ENCODE measurements around the gene KRT14. TPM values are rescaled to one million over a fixed set of nuclear protein-coding genes. Genes with fewer than 3 reads are reported as not detected.
A peak's percentile ranks its signal among the peaks of the same experiment; 100 is the strongest.
"Not testable (repeated sequence)": the region's sequence is repeated elsewhere in the genome, so short reads cannot be mapped to it uniquely, and the experiment has no call there.

Gene KRT14
- total RNA-seq, 3 donors from 2014 or later, result 0.67 TPM; not detected in 2

DNA sequence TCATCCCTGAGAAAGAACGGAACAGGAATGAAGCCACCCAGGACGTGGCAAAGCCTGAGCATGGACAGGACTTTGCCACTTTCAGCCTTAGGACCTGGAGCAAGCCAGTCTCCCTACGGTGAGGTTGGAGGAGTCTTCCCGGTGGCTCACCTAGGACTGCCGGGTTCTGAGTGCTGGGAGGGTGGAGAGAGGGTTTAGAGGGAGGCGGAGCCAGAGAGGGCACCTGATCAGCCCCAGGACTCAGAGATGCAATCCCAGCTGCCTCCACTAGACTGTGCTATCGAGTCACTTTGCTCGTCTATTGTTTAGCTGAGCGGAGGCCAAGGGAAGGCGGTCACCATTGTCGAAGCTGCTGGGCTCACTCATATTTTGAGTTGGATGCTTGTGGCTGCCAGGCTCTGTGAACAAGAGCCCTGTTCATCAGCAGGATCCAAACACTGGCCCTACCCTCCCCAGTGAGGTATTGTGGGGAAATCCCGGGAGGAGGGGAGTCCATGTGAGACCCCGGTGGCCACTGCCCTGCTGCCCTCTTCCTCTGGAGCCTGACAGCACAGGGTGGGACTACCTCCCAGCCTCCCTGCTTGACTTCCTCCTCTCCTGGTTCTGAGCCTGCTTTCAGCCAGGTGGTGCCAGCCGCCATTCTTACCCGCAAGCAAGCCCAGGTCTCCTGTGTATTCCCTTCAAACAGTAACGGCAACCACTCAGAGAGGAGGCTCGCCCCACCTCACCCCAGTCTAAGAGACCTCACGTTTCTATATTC is 7.0 kb downstream of the KRT14 start:
- peak; percentile 76 for TF ChIP-seq CTCF (IDR thresholded peaks at IDR 0.05)
- H3K36me3 ChIP-seq (ENCODE audit: low read depth), result no peaks in the 10 kb centered on the region
- peak; percentile 77 to 94 (median 90) for DNase-seq
- peak; percentile 98 for ATAC-seq
- H3K4me1 ChIP-seq (ENCODE audit: low read depth), result no peaks in the 10 kb centered on the region
- intact Hi-C loops (cut with DNase I, micrococcal nuclease), result no loop called here
- H3K4me3 ChIP-seq, result no peak overlapping the region
- H3K9me3 ChIP-seq, result no peaks in the 10 kb centered on the region

GRCh38 chr17:41578971-41579370 is 7.7 kb downstream of the KRT14 start:
- Histone ChIP-seq H3K36me3 (ENCODE audit: low read depth) (no peaks in the 10 kb centered on the region), H3K9me3 (no peaks in the 10 kb centered on the region), H3K4me3 (no peak overlapping the region), H3K4me1 (ENCODE audit: low read depth) (no peaks in the 10 kb centered on the region)
- intact Hi-C loops (cut with DNase I, micrococcal nuclease), result no loop called here
- no peak for TF ChIP-seq CTCF (IDR thresholded peaks at IDR 0.05)
- no peak for ATAC-seq
- DNase-seq, result no peak

- H3K9me3 ChIP-seq, result no peaks in the 10 kb centered on the region
- intact Hi-C loops (cut with DNase I, micrococcal nuclease), result no loop called here
- no peaks in the 10 kb centered on the region for H3K36me3 ChIP-seq (ENCODE audit: low read depth)
- H3K4me1 ChIP-seq (ENCODE audit: low read depth), result no peaks in the 10 kb centered on the region
- ATAC-seq (no peak), DNase-seq (no peak)
- H3K4me3 ChIP-seq, result no peak overlapping the region
- no peak for TF ChIP-seq CTCF (IDR thresholded peaks at IDR 0.05)
Measured at GRCh38 chr17:41578538-41578937, 8.2 kb downstream of the KRT14 start.

GRCh38 chr17:41576740-41577139 is 10.0 kb downstream of the KRT14 start:
- H3K4me3 ChIP-seq; H3K9me3 ChIP-seq; H3K4me1 ChIP-seq (ENCODE audit: low read depth); H3K36me3 ChIP-seq (ENCODE audit: low read depth); DNase-seq; intact Hi-C loops (cut with DNase I, micrococcal nuclease): not testable (repeated sequence)
- ATAC-seq, result peak; percentile 57

- no peak overlapping the region for H3K4me3 ChIP-seq
- H3K4me1 ChIP-seq (ENCODE audit: low read depth), result no peaks in the 10 kb centered on the region
- no peak for DNase-seq
- H3K9me3 ChIP-seq, result no peaks in the 10 kb centered on the region
- no peaks in the 10 kb centered on the region for H3K36me3 ChIP-seq (ENCODE audit: low read depth)
- no peak for ATAC-seq
- TF ChIP-seq CTCF (IDR thresholded peaks at IDR 0.05), result no peak
- intact Hi-C loops (cut with DNase I, micrococcal nuclease), result no loop called here
Measured at GRCh38 chr17:41575336-41575735, 11.4 kb downstream of the KRT14 start.

DNA sequence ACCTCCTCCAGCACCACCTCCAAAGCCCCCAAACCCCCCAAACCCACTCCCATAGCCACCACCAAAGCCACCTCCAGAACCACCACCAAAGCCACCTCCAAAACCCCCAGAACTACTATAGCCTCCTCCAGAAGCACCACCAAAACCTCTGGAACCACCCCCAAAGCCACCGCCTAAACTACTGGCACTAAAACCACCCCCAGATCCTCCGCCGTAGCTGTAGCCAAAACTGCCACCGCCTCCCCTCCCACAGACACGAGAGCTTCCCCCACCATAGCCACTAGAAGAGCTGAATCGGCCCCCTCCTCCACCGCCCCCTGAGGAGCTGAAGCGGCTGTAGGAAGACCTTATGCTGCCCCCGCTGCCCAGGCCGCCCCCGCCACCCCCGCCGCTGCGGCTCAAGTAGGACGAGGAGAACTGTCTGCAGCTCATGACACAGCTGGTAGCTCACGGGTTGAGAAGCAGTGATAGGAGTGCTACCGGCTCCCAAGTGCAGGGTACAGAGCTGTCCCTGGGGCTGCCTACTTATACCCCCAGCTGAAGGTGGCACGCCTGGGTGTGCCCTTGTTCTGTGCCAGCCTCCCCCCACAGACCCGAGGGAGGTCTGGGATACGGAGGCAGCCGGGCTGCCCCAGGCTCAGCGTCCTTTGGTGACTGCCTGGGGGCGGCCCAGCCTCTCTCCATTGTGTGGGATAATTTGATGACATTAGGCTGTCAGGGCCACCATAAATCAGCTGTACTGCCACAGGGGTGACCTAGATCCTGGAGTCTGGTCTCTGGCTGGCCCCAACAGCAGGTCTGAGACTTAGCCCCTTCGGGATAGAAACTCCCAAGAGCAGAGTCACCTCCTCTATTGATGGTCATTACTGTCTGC is 14.9 kb downstream of the KRT14 start, which contains the start of gene KRT9:
Gene KRT9 (minus strand): TSS at position 499 of the 874 bp plus-strand sequence. CDS start 67 bp downstream, at position 432.
- Histone ChIP-seq H3K9me3 (no peaks in the 10 kb centered on the region), H3K4me1 (ENCODE audit: low read depth) (no peaks in the 10 kb centered on the region), H3K36me3 (ENCODE audit: low read depth) (no peaks in the 10 kb centered on the region), H3K4me3 (no peak within 1 kb of the TSS)
- DNase-seq, result no peak
- ATAC-seq, result no peak
- intact Hi-C loops (cut with DNase I, micrococcal nuclease), result no loop called here
- no peak for TF ChIP-seq CTCF (IDR thresholded peaks at IDR 0.05)
